Measurements from ENCODE around the gene TMEM121. TPM values are rescaled to one million over a fixed set of nuclear protein-coding genes. Genes with fewer than 3 reads are reported as not detected.

The TMEM121 gene
- total RNA-seq, 1 donor from 2014 or later: 13.9 TPM

- Mint-ChIP-seq H3K4me1 (peaks cover 7% of the 10 kb centered on the region), H3K4me3 (peak overlapping the region; percentile 4), H3K9me3 (no peaks in the 10 kb centered on the region), H3K27ac (ENCODE audit: unreplicated experiment) (no peak overlapping the region), H3K27me3 (ENCODE audit: low read depth) (peaks cover 41% of the 10 kb centered on the region), H3K36me3 (ENCODE audit: low read depth) (no peaks in the 10 kb centered on the region)
- TF ChIP-seq, protein P1, sequence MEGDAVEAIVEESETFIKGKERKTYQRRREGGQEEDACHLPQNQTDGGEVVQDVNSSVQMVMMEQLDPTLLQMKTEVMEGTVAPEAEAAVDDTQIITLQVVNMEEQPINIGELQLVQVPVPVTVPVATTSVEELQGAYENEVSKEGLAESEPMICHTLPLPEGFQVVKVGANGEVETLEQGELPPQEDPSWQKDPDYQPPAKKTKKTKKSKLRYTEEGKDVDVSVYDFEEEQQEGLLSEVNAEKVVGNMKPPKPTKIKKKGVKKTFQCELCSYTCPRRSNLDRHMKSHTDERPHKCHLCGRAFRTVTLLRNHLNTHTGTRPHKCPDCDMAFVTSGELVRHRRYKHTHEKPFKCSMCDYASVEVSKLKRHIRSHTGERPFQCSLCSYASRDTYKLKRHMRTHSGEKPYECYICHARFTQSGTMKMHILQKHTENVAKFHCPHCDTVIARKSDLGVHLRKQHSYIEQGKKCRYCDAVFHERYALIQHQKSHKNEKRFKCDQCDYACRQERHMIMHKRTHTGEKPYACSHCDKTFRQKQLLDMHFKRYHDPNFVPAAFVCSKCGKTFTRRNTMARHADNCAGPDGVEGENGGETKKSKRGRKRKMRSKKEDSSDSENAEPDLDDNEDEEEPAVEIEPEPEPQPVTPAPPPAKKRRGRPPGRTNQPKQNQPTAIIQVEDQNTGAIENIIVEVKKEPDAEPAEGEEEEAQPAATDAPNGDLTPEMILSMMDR (conservative IDR thresholded peaks at IDR 0.05): no peak
- DNase-seq (ENCODE audit: low read depth, low spot score): no peak
Observed at GRCh38 chr14:105533811-105534498, 7.6 kb downstream of the TMEM121 start.

- Mint-ChIP-seq H3K9me3 (no peaks in the 10 kb centered on the region), H3K4me1 (peaks cover 7% of the 10 kb centered on the region), H3K36me3 (ENCODE audit: low read depth) (no peaks in the 10 kb centered on the region), H3K4me3 (peak overlapping the region; percentile 4), H3K27me3 (ENCODE audit: low read depth) (peaks cover 41% of the 10 kb centered on the region), H3K27ac (ENCODE audit: unreplicated experiment) (no peak overlapping the region)
- TF ChIP-seq, protein P1 (conservative IDR thresholded peaks at IDR 0.05): no peak
- no peak for DNase-seq (ENCODE audit: low read depth, low spot score)
Observed at GRCh38 chr14:105534586-105534985, 8.2 kb downstream of the TMEM121 start.

GRCh38 chr14:105536051-105536450 lies 9.7 kb downstream of the TMEM121 start:
- no peak overlapping the region for H3K4me3 Mint-ChIP-seq
- peaks cover 7% of the 10 kb centered on the region for H3K4me1 Mint-ChIP-seq
- DNase-seq (ENCODE audit: low read depth, low spot score): no peak
- H3K9me3 Mint-ChIP-seq: no peaks in the 10 kb centered on the region
- H3K36me3 Mint-ChIP-seq (ENCODE audit: low read depth): no peaks in the 10 kb centered on the region
- TF ChIP-seq, protein P1 (conservative IDR thresholded peaks at IDR 0.05): no peak
- H3K27ac Mint-ChIP-seq (ENCODE audit: unreplicated experiment): no peak overlapping the region
- H3K27me3 Mint-ChIP-seq (ENCODE audit: low read depth): peaks cover 46% of the 10 kb centered on the region

- DNase-seq (ENCODE audit: low read depth, low spot score): no peak
- Mint-ChIP-seq H3K9me3 (no peaks in the 10 kb centered on the region), H3K36me3 (ENCODE audit: low read depth) (no peaks in the 10 kb centered on the region), H3K27ac (ENCODE audit: unreplicated experiment) (no peak overlapping the region), H3K4me1 (peaks cover 7% of the 10 kb centered on the region), H3K4me3 (no peak overlapping the region), H3K27me3 (ENCODE audit: low read depth) (peaks cover 54% of the 10 kb centered on the region)
- TF ChIP-seq, protein P1 (conservative IDR thresholded peaks at IDR 0.05): no peak
Observed at GRCh38 chr14:105536691-105537579, 10.6 kb downstream of the TMEM121 start.

DNA sequence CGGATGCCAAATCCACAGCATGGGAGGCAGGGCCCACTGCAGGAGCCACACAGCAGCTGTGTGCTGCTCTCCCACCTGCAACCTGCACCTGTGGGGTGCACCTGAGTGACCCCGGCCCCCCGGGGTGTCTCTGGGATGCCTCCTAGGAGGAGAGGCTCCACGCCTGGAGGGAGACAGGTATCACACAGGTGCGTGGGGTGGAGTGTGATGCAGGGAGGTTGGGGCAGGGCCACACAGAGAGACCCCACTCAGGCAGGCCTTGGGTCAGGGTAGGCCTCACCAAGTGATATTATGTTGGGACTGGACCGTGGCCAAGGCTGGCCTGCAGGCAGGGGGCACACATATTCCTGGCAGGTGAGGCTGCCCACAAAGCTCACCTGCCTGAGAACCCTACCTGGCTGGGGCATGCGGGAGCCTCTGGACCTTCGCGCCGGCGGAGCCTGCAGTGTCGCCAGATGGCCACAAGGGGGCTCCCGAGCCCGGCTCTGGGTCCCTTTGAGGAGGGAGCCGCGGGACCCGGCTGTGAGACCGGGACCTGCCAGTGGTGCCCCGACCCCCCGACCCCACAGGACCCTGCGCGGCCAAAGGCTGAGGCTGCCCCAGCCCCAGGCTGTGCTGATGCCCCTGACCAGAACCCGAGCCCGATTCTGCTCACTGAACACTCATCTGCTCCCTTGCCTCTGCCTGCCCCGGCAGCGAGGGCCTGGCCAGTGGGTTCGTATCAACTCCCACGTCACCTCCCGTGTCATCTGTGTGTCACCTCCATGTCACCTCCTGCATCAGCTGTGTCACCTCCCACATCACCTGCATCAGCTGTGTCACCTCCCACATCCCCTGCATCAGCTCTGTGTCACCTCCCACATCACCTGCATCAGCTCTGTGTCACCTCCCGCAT lies 11.4 kb downstream of the TMEM121 start:
- Mint-ChIP-seq H3K27ac (ENCODE audit: unreplicated experiment) (no peak overlapping the region), H3K4me3 (no peak overlapping the region), H3K36me3 (ENCODE audit: low read depth) (no peaks in the 10 kb centered on the region), H3K27me3 (ENCODE audit: low read depth) (peaks cover 55% of the 10 kb centered on the region), H3K9me3 (no peaks in the 10 kb centered on the region), H3K4me1 (peaks cover 5% of the 10 kb centered on the region)
- TF ChIP-seq, protein P1 (conservative IDR thresholded peaks at IDR 0.05): peak; percentile 86
- DNase-seq (ENCODE audit: low read depth, low spot score): peak; percentile 78

Data from neural crest cell (in vitro differentiated cells).